Measurements from ENCODE around the gene EML1.
"Not testable (repeated sequence)": the region's sequence is repeated elsewhere in the genome, so short reads cannot be mapped to it uniquely, and the experiment has no call there.

EML1 gene

DNA sequence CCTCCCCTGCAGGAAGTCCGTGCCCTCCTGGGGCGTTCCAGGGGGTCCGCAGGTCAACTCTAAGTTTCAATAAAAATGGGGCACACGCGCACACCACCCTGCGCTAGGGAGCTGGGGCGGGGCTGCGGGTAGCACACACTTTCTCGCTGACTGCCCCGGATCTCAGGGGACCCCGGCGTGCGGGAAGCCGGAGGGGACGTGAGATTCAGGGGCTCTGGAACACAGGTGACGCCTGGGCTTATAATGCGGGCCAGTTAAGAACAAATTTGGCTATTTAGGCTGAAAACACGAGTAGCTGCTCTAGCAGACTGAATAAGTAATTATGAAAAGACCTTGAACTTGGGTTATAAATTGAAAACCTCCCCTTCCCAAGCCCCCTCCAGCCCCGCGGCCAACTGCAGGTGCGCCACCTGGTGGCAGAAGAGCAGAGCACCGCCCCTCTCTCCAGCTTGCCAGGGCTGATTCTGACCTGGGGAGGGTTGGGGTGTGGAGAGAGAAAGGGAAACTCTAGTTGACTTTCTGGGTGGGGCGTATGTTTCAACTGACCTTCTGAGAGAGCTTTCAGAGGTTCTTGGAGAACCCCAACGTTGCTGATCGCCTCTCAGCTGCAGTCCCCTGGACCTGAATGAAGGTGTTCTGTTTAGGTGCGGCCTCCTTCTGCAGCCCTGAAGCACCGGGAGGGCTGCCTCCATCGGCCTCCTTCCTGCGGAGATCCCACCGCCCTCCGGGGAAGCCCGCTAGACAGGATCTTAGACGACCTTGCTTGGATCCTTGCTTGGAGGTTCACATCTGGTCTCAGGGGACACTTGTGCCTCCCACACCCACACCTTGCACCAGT, 153.7 kb downstream of the EML1 start:
- no peaks in the 10 kb centered on the region for H3K9me3 ChIP-seq (ENCODE audit: control insufficient read depth, insufficient read depth, low read length)
- H3K9ac ChIP-seq (ENCODE audit: low read depth, low read length), result peak overlapping the region; percentile 31; the same call in 1 of the 2 replicates
- H3K4me1 ChIP-seq (ENCODE audit: insufficient read depth, low read length), result peaks cover 20% of the 10 kb centered on the region
- peaks cover 2% of the 10 kb centered on the region; the same call in 1 of the 2 replicates for H3K36me3 ChIP-seq (ENCODE audit: insufficient read depth, low read length)

DNA sequence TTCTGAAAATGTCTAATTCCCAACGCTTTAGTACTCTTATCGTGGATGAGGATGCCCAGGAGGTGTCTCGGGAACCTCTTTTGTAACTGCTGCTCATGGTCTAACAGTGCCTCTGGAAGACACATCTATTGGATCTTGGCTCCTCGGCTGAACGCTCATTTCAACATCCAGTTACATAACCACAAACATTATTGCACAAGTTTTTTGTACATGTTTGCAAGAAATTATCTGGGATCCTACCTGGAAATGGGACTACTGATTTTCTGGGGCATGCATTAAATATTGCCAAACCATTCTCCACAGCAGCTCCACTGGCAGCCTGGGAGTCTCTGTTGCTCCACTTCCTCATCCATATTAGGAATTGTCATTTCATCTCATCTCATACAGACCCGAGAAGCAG, 154.5 kb downstream of the EML1 start:
- H3K9ac ChIP-seq (ENCODE audit: low read depth, low read length), result no peak overlapping the region
- H3K36me3 ChIP-seq (ENCODE audit: insufficient read depth, low read length), result no peaks in the 10 kb centered on the region
- peaks cover 20% of the 10 kb centered on the region for H3K4me1 ChIP-seq (ENCODE audit: insufficient read depth, low read length)
- no peaks in the 10 kb centered on the region for H3K9me3 ChIP-seq (ENCODE audit: control insufficient read depth, insufficient read depth, low read length)

DNA sequence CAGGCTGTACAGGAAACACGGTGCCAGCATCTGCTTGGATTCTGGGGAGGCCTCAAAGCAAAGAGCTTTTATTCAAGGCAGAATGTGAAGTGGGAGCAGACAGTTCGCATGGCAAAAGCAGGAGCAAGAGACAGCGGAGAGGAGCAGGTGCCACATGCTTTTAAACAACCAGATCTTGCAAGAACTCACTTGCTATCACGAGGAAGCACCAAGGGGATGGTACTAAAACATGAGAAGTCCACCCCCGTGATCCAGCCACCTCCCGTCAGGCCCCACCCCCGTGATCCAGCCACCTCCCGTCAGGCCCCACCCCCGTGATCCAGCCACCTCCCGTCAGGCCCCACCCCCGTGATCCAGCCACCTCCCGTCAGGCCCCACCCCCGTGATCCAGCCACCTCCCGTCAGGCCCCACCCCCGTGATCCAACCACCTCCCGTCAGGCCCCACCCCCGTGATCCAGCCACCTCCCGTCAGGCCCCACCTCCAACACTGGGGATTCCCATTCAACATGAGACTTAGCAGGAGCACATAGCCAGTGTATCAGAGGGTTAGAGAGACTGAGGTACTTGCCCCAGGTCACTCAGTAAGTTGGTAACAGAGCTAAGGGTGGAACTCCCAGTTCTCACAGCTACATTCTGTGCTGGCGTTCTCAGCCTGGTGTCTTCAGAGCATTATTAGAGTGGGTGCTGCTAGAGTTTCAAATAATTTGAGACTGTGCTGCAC, 156.0 kb downstream of the EML1 start:
- H3K4me1 ChIP-seq (ENCODE audit: insufficient read depth, low read length), result peaks cover 20% of the 10 kb centered on the region
- not testable (repeated sequence) for H3K9me3 ChIP-seq (ENCODE audit: control insufficient read depth, insufficient read depth, low read length); H3K9ac ChIP-seq (ENCODE audit: low read depth, low read length); H3K36me3 ChIP-seq (ENCODE audit: insufficient read depth, low read length)

DNA sequence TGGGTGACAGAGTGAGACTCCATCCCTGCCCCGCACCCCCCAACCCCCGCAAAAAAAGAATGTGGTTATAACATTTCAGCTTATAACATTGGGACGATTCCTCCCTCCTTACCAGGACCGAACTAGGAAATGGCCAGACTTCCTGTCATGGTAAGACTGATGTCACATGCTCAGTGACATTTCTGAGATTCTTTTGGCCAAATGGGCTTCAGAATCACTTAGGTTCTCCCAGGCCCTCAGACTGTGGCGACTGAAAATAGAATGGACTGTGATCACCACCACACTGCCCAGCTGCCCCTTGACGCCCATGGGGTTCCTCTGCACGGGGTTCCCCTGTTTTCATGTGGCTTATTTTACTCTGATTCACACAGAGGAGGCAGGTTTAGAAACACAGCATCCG, 157.0 kb downstream of the EML1 start:
- H3K36me3 ChIP-seq (ENCODE audit: insufficient read depth, low read length), result no peaks in the 10 kb centered on the region
- peaks cover 20% of the 10 kb centered on the region for H3K4me1 ChIP-seq (ENCODE audit: insufficient read depth, low read length)
- H3K9ac ChIP-seq (ENCODE audit: low read depth, low read length), result no peak overlapping the region
- H3K9me3 ChIP-seq (ENCODE audit: control insufficient read depth, insufficient read depth, low read length), result no peaks in the 10 kb centered on the region

DNA sequence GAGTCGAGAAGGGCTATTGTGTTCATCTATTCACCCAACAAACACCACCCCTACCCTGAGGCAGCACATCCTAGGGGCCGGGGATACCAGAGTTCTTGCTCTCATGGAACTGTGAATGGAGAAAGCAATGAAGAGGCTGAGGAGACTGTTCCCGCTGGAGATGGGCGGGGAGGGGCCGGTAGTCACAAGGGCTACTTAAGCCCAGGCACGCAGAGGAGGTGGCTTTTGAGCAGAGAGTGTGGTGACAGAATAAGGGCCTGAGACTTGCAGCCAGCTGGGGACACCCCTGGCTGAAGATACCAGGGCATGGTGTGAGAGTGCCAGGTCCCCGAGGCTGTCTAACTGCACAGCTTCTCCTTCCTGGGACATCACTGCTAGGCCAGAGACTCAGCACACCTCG, 157.9 kb downstream of the EML1 start:
- no peak overlapping the region for H3K9ac ChIP-seq (ENCODE audit: low read depth, low read length)
- H3K4me1 ChIP-seq (ENCODE audit: insufficient read depth, low read length), result peaks cover 20% of the 10 kb centered on the region
- H3K9me3 ChIP-seq (ENCODE audit: control insufficient read depth, insufficient read depth, low read length), result no peaks in the 10 kb centered on the region
- no peaks in the 10 kb centered on the region for H3K36me3 ChIP-seq (ENCODE audit: insufficient read depth, low read length)

DNA sequence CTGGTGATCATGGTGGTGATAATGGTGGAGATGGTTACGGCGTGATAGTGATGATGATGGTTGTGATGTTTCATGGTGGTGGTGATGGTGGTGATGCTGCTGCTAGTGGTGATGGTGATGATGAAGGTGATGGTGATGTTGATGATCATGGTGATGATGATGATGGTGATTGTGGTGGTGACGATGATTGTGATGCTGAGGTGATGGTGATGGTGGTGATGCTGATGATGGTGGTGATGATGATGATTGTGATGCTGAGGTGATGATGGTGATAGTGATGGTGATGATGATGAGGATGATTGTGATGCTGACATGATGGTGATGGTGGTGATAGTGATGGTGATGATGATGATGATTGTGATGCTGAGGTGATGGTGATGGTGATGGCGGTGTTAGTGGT, 158.8 kb downstream of the EML1 start:
- no peaks in the 10 kb centered on the region for H3K36me3 ChIP-seq (ENCODE audit: insufficient read depth, low read length)
- H3K9ac ChIP-seq (ENCODE audit: low read depth, low read length), result no peak overlapping the region
- H3K9me3 ChIP-seq (ENCODE audit: control insufficient read depth, insufficient read depth, low read length), result no peaks in the 10 kb centered on the region
- H3K4me1 ChIP-seq (ENCODE audit: insufficient read depth, low read length), result peaks cover 19% of the 10 kb centered on the region

DNA sequence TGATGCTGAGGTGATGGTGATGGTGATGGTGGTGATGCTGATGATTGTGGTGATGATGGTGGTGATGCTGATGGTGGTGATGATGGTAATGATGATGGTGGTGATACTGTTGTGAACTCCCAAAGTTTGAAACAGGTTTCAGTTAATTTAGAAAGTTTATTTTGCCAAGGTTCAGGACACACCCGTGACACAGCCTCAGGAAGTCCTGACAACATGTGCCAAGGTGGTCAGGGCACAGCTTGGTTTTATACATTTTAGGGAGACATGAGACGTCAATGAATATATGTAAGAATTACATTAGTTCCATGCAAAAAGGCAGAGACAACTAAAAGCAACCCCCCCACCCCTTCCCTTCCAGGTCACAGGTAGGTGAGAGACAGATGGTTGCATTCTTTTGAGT, 159.2 kb downstream of the EML1 start:
- Histone ChIP-seq H3K36me3 (ENCODE audit: insufficient read depth, low read length) (no peaks in the 10 kb centered on the region), H3K4me1 (ENCODE audit: insufficient read depth, low read length) (peaks cover 16% of the 10 kb centered on the region), H3K9me3 (ENCODE audit: control insufficient read depth, insufficient read depth, low read length) (no peaks in the 10 kb centered on the region), H3K9ac (ENCODE audit: low read depth, low read length) (no peak overlapping the region)

DNA sequence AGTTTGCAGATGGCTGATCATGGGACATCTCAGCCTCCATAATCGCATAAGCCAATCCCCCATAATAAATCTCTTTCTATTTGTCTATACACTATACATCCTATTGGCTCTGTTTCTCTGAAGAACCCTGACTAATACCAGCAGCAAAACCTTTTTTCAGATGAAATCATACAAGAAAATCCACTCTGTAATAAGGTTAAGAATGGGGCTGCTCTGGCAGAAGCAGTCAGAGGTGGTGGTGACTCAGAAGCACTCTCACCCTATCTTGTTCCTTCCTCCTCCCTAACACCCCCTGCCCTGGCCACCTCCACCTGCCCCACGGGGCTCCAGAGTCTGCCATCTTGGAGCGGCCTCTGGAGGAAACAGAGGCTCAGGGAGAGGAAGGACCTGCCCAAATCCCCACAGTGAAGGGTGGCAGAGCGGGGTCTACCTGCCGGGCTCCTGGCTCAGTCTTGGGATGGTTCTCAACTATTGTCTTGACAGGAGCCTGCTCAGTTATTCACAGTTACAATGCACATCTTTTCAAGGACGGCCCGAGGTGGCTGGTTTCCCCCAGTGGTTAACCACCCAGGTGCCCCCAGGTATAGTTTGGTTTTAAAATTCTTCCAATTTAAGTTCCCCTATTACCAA, 162.7 kb downstream of the EML1 start:
- Histone ChIP-seq H3K9ac (ENCODE audit: low read depth, low read length) (no peak overlapping the region), H3K36me3 (ENCODE audit: insufficient read depth, low read length) (no peaks in the 10 kb centered on the region), H3K9me3 (ENCODE audit: control insufficient read depth, insufficient read depth, low read length) (no peaks in the 10 kb centered on the region), H3K4me1 (ENCODE audit: insufficient read depth, low read length) (peaks cover 4% of the 10 kb centered on the region)

DNA sequence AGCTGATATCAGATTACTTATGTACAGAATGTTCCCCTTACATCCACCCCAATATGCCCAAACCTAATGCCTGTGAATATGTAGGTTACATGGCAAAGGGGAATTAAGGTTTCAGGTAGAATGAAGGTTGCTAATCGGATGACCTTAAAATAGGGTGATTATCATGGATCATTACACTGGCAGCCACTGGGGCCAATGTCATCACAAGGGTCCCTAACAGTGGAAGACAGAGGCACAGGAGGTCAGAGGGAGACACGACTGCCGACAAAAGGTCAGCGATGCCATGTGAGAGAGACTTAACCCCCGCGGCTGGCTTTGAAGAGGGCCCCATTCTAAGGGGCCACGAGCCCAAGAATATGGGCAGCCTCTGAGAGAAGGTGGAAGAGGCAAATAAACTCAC, 165.2 kb downstream of the EML1 start:
- Histone ChIP-seq H3K36me3 (ENCODE audit: insufficient read depth, low read length) (no peaks in the 10 kb centered on the region), H3K9me3 (ENCODE audit: control insufficient read depth, insufficient read depth, low read length) (no peaks in the 10 kb centered on the region), H3K9ac (ENCODE audit: low read depth, low read length) (no peak overlapping the region), H3K4me1 (ENCODE audit: insufficient read depth, low read length) (0 out of 2 replicates have a peak, but pooled peaks cover 3% of the 10 kb centered on the region)

DNA sequence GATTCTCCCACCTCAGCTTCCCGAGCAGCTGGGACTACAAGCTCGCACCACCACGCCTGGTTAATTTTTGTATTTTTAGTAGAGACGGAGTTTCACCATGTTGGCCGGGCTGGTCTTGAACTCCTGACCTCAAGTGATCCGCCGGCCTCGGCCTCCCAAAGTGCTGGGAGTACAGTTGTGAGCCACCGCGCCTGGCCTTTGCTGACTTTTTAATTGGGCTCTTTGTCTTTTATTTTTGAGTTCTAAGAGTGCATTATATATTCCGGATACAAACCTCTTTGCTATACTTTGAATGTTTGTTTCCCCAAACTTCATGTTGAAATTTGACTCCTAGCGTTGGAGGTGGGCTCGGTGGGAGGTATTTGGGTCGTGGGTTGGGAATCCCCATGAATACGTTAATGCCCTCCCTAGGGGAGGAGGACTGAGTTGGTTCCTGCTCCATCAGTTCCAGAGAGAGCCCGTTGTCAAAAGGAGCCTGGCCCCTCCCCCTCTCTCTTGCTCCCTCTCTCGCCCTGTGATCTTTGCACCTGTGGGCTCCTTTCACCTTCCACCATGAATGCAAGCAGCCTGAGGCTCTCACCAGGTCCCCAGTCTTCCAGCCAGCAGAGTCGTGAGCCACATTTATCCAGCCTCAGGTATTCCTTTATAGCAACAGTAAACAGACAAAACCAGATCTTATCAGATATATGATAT, 168.8 kb downstream of the EML1 start:
- Histone ChIP-seq H3K9me3 (ENCODE audit: control insufficient read depth, insufficient read depth, low read length) (no peaks in the 10 kb centered on the region), H3K9ac (ENCODE audit: low read depth, low read length) (no peak overlapping the region; the same call in 1 of the 2 replicates), H3K4me1 (ENCODE audit: insufficient read depth, low read length) (peaks cover 3% of the 10 kb centered on the region; the same call in 1 of the 2 replicates), H3K36me3 (ENCODE audit: insufficient read depth, low read length) (no peaks in the 10 kb centered on the region)

DNA sequence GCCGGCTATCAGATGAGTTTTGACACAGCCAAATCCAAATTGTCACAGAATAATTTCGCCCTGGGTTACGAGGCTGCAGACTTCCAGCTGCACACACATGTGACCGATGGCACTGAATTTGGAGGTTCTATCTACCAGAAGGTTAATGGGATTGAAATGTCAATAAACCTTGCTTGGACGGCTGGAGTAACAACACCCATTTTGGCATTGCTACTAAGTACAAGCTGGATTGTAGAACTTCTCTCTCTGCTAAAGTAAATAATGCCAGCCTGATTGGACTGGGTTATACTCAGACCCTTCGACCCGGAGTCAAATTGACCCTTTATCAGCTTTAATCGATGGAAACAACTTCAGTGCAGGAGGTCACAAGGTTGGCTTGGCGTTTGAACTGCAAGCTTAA, 171.8 kb downstream of the EML1 start:
- H3K36me3 ChIP-seq (ENCODE audit: insufficient read depth, low read length), result no peaks in the 10 kb centered on the region

DNA sequence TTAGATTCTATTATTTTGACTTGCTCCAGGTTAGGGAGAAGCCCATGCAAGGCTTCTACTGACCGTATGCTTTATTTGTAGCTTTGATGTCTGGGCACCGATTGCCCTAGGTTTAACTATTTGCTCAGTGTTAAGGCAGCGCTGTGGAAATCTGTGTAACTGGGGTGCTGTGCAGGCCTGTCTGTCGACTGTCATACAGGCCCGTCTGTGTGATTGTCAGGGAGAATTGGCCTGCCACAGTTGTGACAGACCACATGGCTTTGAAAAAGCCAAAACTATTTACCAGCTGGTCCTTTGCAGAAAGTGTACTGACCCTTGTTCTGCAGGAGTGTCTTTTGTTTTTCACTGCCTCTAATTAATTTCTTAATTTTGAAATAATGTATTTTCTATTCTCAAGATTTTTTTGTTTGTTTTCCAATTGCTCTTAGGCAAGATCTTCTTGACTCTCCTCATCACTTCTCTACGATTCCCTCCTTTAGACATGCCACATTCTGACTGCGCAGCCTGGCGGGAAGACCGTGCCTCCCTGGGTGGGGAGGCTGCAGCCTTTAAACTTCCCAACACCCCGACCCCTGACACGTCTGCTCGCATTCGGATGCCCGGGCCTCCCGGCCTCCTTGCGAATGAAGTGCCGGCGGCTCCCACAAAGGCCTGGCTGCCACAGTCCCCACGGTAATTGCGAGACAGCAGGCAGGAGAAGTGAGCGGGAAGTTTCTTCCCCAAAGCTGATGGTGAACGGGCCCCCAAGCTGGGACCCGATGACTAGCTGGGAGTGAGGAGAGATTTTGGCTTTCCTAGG, 173.0 kb downstream of the EML1 start:
- Histone ChIP-seq H3K36me3 (ENCODE audit: insufficient read depth, low read length) (no peaks in the 10 kb centered on the region), H3K4me1 (ENCODE audit: insufficient read depth, low read length) (peaks cover 15% of the 10 kb centered on the region; the same call in 1 of the 2 replicates), H3K9ac (ENCODE audit: low read depth, low read length) (no peak overlapping the region), H3K9me3 (ENCODE audit: control insufficient read depth, insufficient read depth, low read length) (0 out of 2 replicates have a peak, but pooled peaks cover 2% of the 10 kb centered on the region)

More for the DNA sequence above, 171.8 kb downstream of the EML1 start:
- Histone ChIP-seq H3K9ac (ENCODE audit: low read depth, low read length) (no peak overlapping the region), H3K9me3 (ENCODE audit: control insufficient read depth, insufficient read depth, low read length) (no peaks in the 10 kb centered on the region), H3K4me1 (ENCODE audit: insufficient read depth, low read length) (peaks cover 15% of the 10 kb centered on the region; the same call in 1 of the 2 replicates)

DNA sequence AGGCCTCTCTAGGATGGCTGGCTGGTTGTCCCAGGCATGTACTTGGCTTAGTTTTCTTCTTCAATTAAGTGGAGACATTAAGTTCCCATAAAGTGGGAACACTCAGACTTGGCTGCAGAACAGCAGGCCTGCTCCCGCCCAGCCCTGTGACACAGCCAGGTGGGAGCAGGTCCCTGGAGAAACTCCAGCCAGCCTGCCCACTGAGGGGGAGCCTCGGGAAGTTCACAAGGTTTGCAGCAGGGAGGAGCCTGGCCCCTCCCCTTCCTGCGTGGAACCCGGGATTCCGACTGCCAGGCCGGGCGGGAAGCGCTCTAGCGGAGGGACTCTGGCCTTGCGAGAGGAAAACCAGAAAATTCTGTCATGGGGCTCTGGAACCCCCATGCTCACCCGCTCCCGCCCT, 173.7 kb downstream of the EML1 start:
- 0 out of 2 replicates have a peak, but pooled peaks cover 2% of the 10 kb centered on the region for H3K9me3 ChIP-seq (ENCODE audit: control insufficient read depth, insufficient read depth, low read length)
- no peaks in the 10 kb centered on the region for H3K36me3 ChIP-seq (ENCODE audit: insufficient read depth, low read length)
- no peak overlapping the region for H3K9ac ChIP-seq (ENCODE audit: low read depth, low read length)
- H3K4me1 ChIP-seq (ENCODE audit: insufficient read depth, low read length), result peaks cover 15% of the 10 kb centered on the region; the same call in 1 of the 2 replicates

All from ES-I3 (cell line).